Loucy (cell line): Measurements from ENCODE around the gene MBP.

Experiments used
- H2AFZ ChIP-seq: fragments of 200-600 bp; sonication (generic); 2 replicates; pipeline ENCODE4 v1.6.0; 2016; ENCODE audit warnings: antibody characterized with exemption, mild to moderate bottlenecking, low read length, moderate library complexity
- H3F3A ChIP-seq: fragments of 200-600 bp; 2 replicates; pipeline ENCODE4 v1.6.0; 2016; ENCODE audit warnings: antibody characterized with exemption, low read depth, mild to moderate bottlenecking
- H3K27me3 ChIP-seq: fragments of 200-600 bp; sonication (generic); 2 replicates; pipeline ENCODE4 v1.6.1; 2014; ENCODE audit warnings: low read length, mild to moderate bottlenecking; ENCODE audit not compliant: insufficient read depth, poor library complexity, severe bottlenecking
- H3K36me3 ChIP-seq: fragments of 200-600 bp; sonication (generic); 2 replicates; pipeline ENCODE4 v1.6.1; 2016; ENCODE audit warnings: low read length; ENCODE audit not compliant: insufficient read depth
- H3K4me1 ChIP-seq: fragments of 200-600 bp; sonication (generic); 2 replicates; pipeline ENCODE4 v1.5.1; 2014; ENCODE audit warnings: low read length, mild to moderate bottlenecking; ENCODE audit not compliant: insufficient read depth, poor library complexity, severe bottlenecking
- H3K4me2 ChIP-seq: fragments of 200-600 bp; sonication (generic); 2 replicates; pipeline ENCODE4 v1.6.0; 2014; ENCODE audit warnings: antibody characterized with exemption, low read length, low read depth, mild to moderate bottlenecking; ENCODE audit not compliant: poor library complexity, severe bottlenecking
- H3K4me3 ChIP-seq: fragments of 200-600 bp; sonication (generic); 2 replicates; pipeline ENCODE4 v1.5.1; 2014; ENCODE audit warnings: low read length, mild to moderate bottlenecking, mixed read lengths; ENCODE audit not compliant: poor library complexity, severe bottlenecking
- H3K79me2 ChIP-seq: fragments of 200-600 bp; sonication (generic); 2 replicates; pipeline ENCODE4 v1.6.1; 2014; ENCODE audit warnings: low read length; ENCODE audit not compliant: insufficient read depth
- H3K9ac ChIP-seq: fragments of 200-600 bp; sonication (generic); 2 replicates; pipeline ENCODE4 v1.6.0; 2014; ENCODE audit warnings: mild to moderate bottlenecking, low read depth, low read length, moderate library complexity; ENCODE audit not compliant: poor library complexity, severe bottlenecking
- H3K9me2 ChIP-seq: fragments of 200-600 bp; sonication (generic); replicated peaks from 2 replicates; pipeline ENCODE4 v1.6.1; 2016; ENCODE audit warnings: low read depth, low read length, mixed read lengths
- H3K9me3 ChIP-seq: fragments of 200-600 bp; sonication (generic); 2 replicates; pipeline ENCODE4 v1.6.1; 2014; ENCODE audit warnings: mild to moderate bottlenecking, antibody characterized with exemption, low read length, low read depth; ENCODE audit not compliant: insufficient read depth
- H4K20me1 ChIP-seq: fragments of 200-600 bp; sonication (generic); 2 replicates; pipeline ENCODE4 v1.6.0; 2014; ENCODE audit warnings: antibody characterized with exemption, low read length, mild to moderate bottlenecking; ENCODE audit not compliant: insufficient read depth, poor library complexity, severe bottlenecking
- CTCF ChIP-seq: fragments of 200-600 bp; sonication (generic); conservative IDR thresholded peaks from 2 replicates; pipeline ENCODE4 v1.5.1; 2014; ENCODE audit warnings: mild to moderate bottlenecking, antibody characterized with exemption, low read length
- EZH2phosphoT487 ChIP-seq: fragments of 200-600 bp; IDR thresholded peaks from 2 replicates; pipeline ENCODE4 v1.6.1; 2018; ENCODE audit warnings: antibody characterized with exemption, mild to moderate bottlenecking, moderate library complexity, borderline replicate concordance

Gene MBP

DNA sequence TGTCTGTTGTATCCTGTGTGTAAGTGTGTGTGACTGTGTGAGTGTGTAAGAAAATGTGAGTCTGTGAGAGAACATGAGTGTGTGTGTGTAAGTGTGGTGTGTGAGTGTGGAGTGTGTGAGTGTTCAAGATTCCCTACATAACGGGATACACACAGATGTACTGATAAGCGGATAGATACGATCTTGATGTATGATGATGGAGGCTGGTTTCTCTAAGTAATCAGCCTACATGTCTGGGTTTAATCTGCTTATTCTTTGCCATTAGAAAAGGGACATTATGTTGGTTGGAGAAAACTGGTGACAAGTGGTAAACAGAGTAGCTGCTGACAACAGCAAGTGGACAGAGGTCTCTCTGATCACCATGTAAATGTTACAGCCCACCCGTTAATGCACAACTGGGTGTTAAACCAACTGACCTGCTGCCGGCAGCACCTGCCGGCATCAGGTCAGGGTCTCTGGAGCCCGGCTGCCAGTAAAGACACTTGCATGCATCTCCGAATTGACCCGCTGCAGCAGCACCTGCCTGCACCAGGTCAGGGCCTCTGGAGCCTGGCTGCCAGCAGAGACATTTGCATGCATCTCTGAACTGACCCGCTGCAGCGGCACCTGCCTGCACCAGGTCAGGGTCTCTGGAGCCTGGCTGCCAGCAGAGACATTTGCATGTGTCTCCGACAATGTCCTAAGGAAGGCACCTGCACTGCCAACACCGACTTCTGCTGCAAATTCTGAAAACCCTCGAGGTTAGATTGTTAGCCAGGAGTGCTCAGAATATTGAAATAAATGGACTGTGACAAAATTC is 87.5 kb downstream of the MBP start:
- Histone ChIP-seq H3F3A (no peaks in the 10 kb centered on the region), H3K9me2 (no peaks in the 10 kb centered on the region), H3K36me3 (no peaks in the 10 kb centered on the region), H3K4me1 (peaks cover 13% of the 10 kb centered on the region), H3K27me3 (no peaks in the 10 kb centered on the region), H4K20me1 (no peaks in the 10 kb centered on the region), H3K4me2 (no peak overlapping the region), H3K79me2 (no peaks in the 10 kb centered on the region), H3K9ac (no peak overlapping the region), H3K4me3 (no peak overlapping the region), H2AFZ (no peak overlapping the region), H3K9me3 (no peaks in the 10 kb centered on the region)
- TF ChIP-seq EZH2phosphoT487 = no peak
- TF ChIP-seq CTCF = no peak

DNA sequence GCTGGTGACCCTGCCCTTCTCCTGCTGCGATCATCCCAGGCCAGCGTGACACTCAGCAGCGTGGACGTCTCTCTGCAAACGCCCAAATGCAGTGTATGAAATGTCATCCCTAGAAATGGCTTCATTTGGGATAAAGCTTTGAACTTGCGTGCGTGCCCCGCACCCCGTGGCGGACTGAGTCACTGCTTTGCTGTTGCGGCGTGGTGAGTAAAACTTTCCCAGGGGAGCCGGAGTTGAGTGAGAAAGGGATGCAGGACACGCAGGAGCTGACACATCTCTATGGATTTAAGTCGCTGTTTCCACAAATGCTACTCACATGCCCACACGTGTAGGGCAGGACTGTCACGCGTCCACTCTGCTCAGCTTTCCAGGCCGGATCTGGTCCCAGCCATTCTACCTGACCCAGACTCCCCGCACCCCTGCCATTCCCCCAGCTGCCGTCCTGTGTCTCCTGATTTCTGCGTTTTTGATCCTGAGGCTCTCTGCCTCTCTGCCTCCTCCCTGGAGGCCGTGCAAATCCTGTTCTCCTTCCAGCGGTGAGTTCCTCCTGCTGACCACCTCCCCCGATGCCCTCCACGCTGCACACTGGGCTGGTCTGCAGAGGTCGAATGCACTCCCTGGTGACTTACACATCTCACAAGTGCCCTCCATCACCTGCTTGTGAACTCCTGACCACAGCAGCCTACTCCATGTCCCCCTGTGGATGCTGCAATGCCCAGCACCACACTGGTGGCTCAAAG is 88.9 kb downstream of the MBP start:
- H3K9ac ChIP-seq = no peak overlapping the region
- H3K79me2 ChIP-seq = no peaks in the 10 kb centered on the region
- no peak overlapping the region for H2AFZ ChIP-seq
- no peaks in the 10 kb centered on the region for H3K36me3 ChIP-seq
- H3K9me3 ChIP-seq = no peaks in the 10 kb centered on the region
- no peaks in the 10 kb centered on the region for H3K9me2 ChIP-seq
- H3F3A ChIP-seq = no peaks in the 10 kb centered on the region
- no peak for TF ChIP-seq EZH2phosphoT487
- no peak for TF ChIP-seq CTCF
- H3K27me3 ChIP-seq = no peaks in the 10 kb centered on the region
- H3K4me2 ChIP-seq = no peak overlapping the region
- H4K20me1 ChIP-seq = no peaks in the 10 kb centered on the region
- peaks cover 24% of the 10 kb centered on the region for H3K4me1 ChIP-seq
- H3K4me3 ChIP-seq = no peak overlapping the region

DNA sequence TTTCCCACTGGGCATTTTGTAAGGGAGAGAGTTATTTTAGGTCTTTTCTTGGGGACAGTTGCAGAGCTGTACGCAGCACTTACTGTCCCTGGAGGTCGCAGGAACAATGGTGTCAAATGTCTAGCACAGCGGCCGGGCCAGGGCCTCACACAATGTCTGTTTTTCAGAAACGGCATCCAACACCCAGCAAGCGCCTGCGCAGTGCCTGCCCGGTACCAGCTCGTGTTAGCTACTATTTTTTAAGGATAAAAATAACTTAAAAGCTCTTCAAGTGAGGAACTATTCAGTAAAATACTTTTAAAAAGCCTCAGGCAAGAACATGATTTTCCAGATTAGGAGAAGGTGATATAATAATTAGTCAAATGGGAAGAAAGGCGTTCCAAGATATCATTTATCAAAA is 90.0 kb downstream of the MBP start:
- no peaks in the 10 kb centered on the region for H4K20me1 ChIP-seq
- no peaks in the 10 kb centered on the region for H3K79me2 ChIP-seq
- H3K27me3 ChIP-seq = no peaks in the 10 kb centered on the region
- no peak for TF ChIP-seq CTCF
- no peak for TF ChIP-seq EZH2phosphoT487
- no peaks in the 10 kb centered on the region for H3K9me2 ChIP-seq
- no peak overlapping the region for H3K4me2 ChIP-seq
- H3K4me1 ChIP-seq = peaks cover 15% of the 10 kb centered on the region
- no peak overlapping the region for H3K9ac ChIP-seq
- no peaks in the 10 kb centered on the region for H3K9me3 ChIP-seq
- no peak overlapping the region for H3K4me3 ChIP-seq
- H3F3A ChIP-seq = no peaks in the 10 kb centered on the region
- H2AFZ ChIP-seq = no peak overlapping the region
- no peaks in the 10 kb centered on the region for H3K36me3 ChIP-seq
